Stimulated activated CD4-positive, alpha-beta T cell treated with anti-CD3 and anti-CD28 coated beads, TNF-alpha, amount 100 ng/mL, for 24 hours (primary cell): Measurements from ENCODE around the gene HJURP.

ENCODE experiments used
- DNase-seq, 3 experiments: peaks; one replicate each; pipeline ENCODE4 v3.0.0-alpha.2; 2020; ENCODE audit warnings: low read depth in 3 of 3

The HJURP gene

GRCh38 chr2:233849607-233850271 lies 4.6 kb downstream of the HJURP start:
- no peak for DNase-seq

DNA sequence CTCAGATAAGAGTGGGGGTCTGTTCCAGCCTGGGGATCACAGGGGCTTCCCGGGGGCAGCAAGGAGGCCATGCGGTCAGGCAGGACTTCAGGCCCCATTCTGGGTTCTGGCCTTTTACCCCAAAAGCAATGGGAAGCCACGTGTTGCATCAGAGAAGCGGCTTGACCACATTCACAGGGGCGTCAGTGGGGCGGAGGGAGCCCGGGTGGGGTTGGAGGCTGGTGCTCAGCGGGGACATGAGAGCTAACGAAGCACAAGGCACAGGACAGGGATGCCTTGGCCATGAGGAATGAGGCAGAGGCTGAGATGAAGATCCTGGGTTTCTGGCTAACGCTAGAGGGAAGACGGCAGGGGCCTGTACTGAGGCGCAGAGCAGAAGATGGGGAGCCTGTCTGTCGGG lies 6.1 kb downstream of the HJURP start:
- no peak for DNase-seq

GRCh38 chr2:233847248-233847898 lies 7.0 kb downstream of the HJURP start:
- no peak for DNase-seq

DNA sequence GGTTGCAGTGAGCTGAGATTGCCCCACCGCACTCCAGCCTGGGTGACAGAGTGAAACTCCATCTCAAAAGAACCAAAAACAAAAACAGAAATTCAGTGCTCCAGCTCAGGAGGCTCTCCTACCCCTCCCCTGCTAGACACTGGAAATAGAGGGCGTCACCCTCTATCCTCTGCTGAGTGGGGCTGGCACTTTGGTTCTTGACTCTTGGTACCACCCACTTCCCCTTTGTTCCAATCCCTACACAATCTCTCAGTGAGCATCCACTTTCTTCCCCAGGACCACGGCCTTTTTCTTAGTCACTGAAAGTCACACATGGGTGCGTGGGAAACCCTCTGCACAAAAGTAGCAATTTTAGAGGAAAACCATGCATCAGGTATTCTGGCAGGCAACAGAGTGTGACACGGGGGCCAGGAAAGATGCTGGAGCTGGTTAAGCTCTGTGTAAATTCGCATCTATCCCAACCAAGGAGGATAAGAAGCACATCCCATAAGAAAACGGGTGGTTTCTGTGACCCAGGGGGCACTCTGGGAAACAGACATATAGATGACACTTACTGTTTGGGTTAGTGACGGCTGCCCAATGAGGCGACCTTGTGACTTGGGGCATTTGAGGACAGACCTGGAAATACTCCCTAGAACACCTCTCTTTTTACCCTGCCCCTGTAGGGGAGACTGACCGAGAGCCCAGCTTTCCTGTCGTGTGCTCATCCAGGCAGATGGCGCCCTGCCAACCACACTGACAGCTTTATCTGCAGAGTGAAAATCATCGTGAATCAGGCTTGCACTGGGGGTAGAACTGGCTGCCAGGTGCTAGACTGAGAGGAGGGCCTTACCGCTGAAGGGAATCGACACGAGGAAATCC lies 7.7 kb downstream of the HJURP start:
- DNase-seq: no peak

- no peak for DNase-seq
Observed at GRCh38 chr2:233845301-233846060, 8.9 kb downstream of the HJURP start.

GRCh38 chr2:233844836-233845235 lies 9.5 kb downstream of the HJURP start:
- no peak for DNase-seq

GRCh38 chr2:233844064-233844807 lies 10.1 kb downstream of the HJURP start:
- DNase-seq: no peak

- DNase-seq: no peak
Observed at GRCh38 chr2:233841183-233841582, 13.2 kb downstream of the HJURP start.

DNA sequence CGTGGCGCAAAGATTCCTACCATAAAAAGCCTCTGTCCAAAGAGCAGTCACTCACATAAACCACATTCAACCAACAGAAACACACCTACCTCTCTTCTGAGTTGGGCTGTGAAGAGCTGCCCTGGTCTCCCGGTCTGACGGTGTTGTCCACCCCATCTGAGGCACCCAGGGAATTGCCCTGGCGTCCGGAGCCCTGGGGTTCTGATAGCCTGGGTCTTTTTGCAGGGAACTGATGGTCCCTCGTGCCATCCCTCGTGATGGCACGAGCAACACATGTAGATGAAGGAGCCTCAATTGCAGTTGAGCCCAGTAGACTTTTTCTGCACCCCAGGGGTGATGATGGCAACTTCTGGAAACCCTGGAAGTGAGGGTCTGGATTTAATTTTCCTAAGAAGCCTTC lies 13.8 kb downstream of the HJURP start:
- DNase-seq: no peak

- no peak for DNase-seq
Observed at GRCh38 chr2:233839447-233839820, 14.9 kb downstream of the HJURP start.

GRCh38 chr2:233838726-233839446 lies 15.4 kb downstream of the HJURP start:
- DNase-seq: no peak

- no peak for DNase-seq
Observed at GRCh38 chr2:233838251-233838650, 16.1 kb downstream of the HJURP start.

DNA sequence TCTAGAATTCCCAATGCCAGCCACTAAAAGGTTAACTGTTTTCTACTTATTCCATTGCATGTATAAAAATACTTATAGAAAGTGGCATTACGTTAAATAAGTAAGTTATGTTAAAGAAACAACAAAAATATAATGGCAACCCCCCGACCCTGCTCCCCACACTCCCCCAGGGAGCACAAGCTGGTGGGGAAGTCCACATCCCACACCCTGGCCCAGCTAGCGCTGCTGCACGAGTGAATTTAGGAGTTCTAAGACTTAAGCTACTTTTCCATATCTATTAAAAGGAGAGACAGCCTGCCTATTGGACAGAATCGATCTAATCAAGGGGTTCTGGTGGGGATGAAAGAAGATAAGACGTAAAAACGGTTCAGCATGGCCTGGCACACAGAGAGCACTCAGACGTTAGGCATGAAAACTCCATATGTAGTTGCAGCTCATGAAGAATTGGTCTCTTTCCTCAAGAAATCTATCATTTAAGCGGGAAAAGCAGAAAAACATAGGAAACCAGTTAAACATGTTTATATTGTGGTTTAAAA lies 16.6 kb downstream of the HJURP start:
- no peak for DNase-seq

DNA sequence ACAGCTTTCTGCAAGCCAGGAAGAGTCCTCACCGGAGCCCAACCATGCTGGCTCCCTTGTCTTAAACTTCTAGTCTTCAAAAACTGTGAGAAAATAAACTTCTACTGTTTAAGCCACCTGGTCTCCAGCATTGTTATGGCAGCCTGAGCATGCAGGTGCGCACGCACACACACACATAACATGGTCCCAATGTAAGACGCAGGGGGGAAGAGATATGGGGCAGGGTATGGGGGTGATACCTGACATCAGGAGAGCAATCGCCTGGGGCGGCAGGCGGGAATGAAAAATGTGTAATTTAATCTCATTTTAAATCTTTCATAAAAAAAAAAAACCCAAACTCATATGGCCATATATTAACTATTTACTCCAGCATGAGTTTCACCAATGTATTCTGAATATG lies 18.0 kb downstream of the HJURP start:
- no peak for DNase-seq

DNA sequence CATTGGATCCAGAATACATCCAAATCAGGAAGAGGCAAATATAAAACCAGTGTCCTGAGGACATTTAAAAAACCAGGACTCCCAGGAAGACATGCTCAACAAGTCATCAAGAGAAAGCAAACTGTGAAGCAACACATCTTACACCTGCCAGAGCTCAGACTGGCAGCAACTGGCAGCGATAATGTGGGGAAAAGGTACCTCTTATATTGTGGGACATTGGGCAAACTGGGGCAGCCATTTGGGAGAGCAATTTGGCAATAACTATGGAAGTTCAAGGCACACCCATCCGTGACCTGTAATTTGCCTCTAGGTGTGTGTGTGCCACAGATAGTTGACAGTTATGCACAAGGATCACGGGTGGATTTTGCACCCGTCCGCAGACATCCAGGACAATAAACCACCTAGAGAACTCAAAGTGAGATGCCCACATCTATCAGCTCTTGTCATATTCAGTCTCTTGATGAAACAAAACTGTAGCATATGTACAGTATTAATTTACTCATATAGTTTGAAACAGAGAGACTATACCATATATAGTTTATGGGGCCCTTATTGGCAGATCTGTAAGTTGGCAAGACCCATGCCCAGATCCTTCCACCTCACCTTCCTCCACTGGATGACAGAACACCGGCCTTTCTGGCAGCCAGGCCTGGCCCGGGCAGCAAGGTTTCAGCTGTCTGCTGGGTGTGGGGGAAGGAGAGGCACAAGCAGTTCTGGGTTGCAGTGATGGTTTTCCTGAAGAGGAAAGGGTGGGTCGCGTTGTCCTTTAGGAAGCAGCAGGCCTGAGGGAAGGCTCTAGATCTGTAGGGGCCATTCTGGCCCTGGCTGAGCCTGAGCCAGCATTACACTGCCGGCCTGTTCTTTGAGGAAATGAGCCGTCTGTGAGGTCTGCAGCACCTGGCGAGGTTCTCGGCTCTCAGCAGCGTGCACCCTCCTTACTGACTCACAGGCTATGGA lies 18.8 kb downstream of the HJURP start:
- no peak for DNase-seq

GRCh38 chr2:233833345-233833744 lies 21.0 kb downstream of the HJURP start:
- DNase-seq: no peak

GRCh38 chr2:233832869-233833311 lies 21.4 kb downstream of the HJURP start:
- no peak for DNase-seq

DNA sequence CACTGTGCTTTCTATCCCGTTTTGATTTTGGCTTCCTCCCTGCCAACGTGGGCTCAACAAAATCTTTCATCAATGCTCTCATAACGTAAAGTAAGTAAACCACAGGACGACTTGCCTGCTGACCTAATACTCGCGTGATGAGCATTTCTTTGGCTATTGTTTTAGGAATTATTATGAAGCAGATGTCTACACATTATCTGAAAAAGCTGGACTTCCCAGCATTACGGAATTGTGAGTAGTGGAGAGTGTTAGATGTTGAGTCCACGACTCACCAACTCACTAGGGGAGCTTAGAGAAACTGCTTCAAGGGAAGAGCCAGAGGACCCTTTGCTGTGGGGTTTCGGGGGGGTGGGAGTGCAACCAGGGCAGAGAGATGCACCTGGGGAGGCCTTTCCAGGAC lies 21.9 kb downstream of the HJURP start:
- DNase-seq: no peak

DNA sequence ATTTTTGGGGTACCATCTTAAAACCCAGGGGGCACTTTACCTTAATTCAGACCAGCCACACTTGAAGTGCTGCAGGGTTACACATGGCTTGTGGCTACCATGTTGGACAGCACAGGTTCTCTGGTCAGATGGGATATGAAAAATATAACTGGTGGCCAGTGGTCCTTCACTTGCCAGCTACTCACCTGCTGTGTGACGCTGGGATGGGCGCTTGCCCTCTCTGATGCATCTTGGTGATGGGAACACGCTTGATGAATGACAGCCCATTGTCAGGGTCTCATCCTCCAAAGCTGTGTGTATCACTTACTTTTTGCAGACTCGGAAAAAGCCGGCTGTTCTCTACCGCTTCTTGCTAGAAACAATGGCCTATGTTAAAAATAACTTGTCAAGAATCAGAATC lies 22.5 kb downstream of the HJURP start:
- no peak for DNase-seq
